Lower leg skin (tissue), 3 donors: ENCODE results near the gene FDCSP.

ENCODE experiments used
- POLR2A ChIP-seq, 2 donors: fragments of 450-650 bp; IDR thresholded peaks; one replicate each; pipeline ENCODE4 v1.6.1; 2016 to 2017; ENCODE audit warnings: antibody characterized with exemption in 2 of 2, mild to moderate bottlenecking in 1 of 2, moderate library complexity in 1 of 2
- TF ChIP-seq, protein P1 (sequence below), 3 donors: fragments of 450-650 bp; IDR thresholded peaks; one replicate each; pipeline ENCODE4 v1.5.1; 2016; ENCODE audit warnings: antibody characterized with exemption in 3 of 3, mild to moderate bottlenecking in 3 of 3, moderate library complexity in 2 of 3

DNA sequence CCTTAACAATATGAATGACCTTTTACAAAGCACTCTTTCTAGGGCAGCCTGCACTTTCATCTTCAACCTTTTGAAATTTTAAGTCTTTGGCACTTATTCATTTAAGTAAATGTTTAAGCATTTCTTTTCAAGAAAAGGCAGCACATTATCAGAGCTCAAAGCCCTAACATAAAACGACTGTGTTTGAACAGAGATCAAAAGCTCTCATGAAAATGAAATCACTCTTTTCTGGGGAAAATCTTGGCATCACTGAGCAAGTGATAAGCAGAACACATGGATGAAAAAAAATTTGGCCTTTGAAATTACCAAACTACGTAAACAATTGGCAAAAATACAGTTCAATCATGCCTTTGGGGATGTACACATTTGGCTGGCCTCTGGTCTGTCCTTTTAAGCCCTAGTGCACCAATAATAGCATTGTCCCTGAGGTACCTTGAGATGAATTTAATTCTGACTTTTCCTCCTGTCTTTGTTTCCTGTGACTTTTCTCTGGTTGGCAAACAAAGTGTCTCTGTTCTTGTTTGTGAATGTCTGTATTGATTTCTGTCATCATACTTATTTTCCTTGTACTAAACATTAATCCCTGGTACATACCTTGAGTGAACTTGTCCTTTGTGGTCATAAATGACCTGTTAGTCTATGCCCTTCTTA lies 43.3 kb upstream of the FDCSP start:
- TF ChIP-seq, protein P1, sequence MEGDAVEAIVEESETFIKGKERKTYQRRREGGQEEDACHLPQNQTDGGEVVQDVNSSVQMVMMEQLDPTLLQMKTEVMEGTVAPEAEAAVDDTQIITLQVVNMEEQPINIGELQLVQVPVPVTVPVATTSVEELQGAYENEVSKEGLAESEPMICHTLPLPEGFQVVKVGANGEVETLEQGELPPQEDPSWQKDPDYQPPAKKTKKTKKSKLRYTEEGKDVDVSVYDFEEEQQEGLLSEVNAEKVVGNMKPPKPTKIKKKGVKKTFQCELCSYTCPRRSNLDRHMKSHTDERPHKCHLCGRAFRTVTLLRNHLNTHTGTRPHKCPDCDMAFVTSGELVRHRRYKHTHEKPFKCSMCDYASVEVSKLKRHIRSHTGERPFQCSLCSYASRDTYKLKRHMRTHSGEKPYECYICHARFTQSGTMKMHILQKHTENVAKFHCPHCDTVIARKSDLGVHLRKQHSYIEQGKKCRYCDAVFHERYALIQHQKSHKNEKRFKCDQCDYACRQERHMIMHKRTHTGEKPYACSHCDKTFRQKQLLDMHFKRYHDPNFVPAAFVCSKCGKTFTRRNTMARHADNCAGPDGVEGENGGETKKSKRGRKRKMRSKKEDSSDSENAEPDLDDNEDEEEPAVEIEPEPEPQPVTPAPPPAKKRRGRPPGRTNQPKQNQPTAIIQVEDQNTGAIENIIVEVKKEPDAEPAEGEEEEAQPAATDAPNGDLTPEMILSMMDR (IDR thresholded peaks at IDR 0.05), result no peak
- TF ChIP-seq POLR2A (IDR thresholded peaks at IDR 0.05), result no peak
